Keratinocyte (primary cell): Measurements from ENCODE around the gene GTF2IRD1. TPM values are rescaled to one million over a fixed set of nuclear protein-coding genes. Genes with fewer than 3 reads are reported as not detected.
"Not testable (repeated sequence)": the region's sequence is repeated elsewhere in the genome, so short reads cannot be mapped to it uniquely, and the experiment has no call there.

Experiments
- DNase-seq: peaks from one replicate; pipeline ENCODE4 v3.0.0-alpha.2; 2011; ENCODE audit warnings: low read depth, missing footprints, low spot score
- FAIRE-seq: peaks from 2 replicates; lab custom pipeline; 2011; peaks lifted over from hg19 to GRCh38; lab: Jason Lieb, UNC
- H2AFZ ChIP-seq: 2 replicates; pipeline ENCODE4 v1.6.0; 2012; ENCODE audit warnings: low read length, control low read depth, inconsistent platforms; ENCODE audit not compliant: control insufficient read depth
- H3K27ac ChIP-seq: 2 replicates; pipeline ENCODE4 v1.5.1; 2011; ENCODE audit warnings: low read length; ENCODE audit not compliant: control insufficient read depth, insufficient read depth
- H3K27me3 ChIP-seq: 3 replicates; pipeline ENCODE4 v1.6.0; 2011; ENCODE audit warnings: low read length; ENCODE audit not compliant: control insufficient read depth, insufficient read depth; ENCODE audit errors: extremely low read depth
- H3K36me3 ChIP-seq, 2 experiments: 2 replicates in 1 of 2; 3 replicates in 1 of 2; pipeline ENCODE4 v1.5.1; 2011; ENCODE audit warnings: low read length in 2 of 2, mild to moderate bottlenecking in 1 of 2; ENCODE audit not compliant: control insufficient read depth in 2 of 2, insufficient read depth in 2 of 2; ENCODE audit errors: extremely low read depth in 1 of 2
- H3K4me1 ChIP-seq: 3 replicates; pipeline ENCODE4 v1.5.1; 2011; ENCODE audit warnings: low read length; ENCODE audit not compliant: control insufficient read depth, insufficient read depth; ENCODE audit errors: extremely low read depth
- H3K4me2 ChIP-seq: 3 replicates; pipeline ENCODE4 v1.6.0; 2011; ENCODE audit warnings: low read depth, low read length; ENCODE audit not compliant: control insufficient read depth, insufficient read depth; ENCODE audit errors: extremely low read depth
- H3K4me3 ChIP-seq, 3 experiments: fragments of 200-600 bp in 1 of 3; sonication (generic) in 1 of 3; 2 replicates in 2 of 3; 3 replicates in 1 of 3; pipeline ENCODE4 v1.5.1; 2011 to 2016; ENCODE audit warnings: low read length in 3 of 3, mild to moderate bottlenecking in 3 of 3, control low read depth in 2 of 3, inconsistent platforms in 1 of 3, low read depth in 1 of 3, mixed read lengths in 1 of 3, mixed run types in 1 of 3, moderate library complexity in 1 of 3; ENCODE audit not compliant: control insufficient read depth in 2 of 3, insufficient read depth in 2 of 3; ENCODE audit errors: extremely low read depth in 1 of 3
- H3K79me2 ChIP-seq: 2 replicates; pipeline ENCODE4 v1.6.0; 2012; ENCODE audit warnings: low read length; ENCODE audit not compliant: control insufficient read depth, insufficient read depth
- H3K9ac ChIP-seq: 3 replicates; pipeline ENCODE4 v1.6.0; 2011; ENCODE audit warnings: low read length; ENCODE audit not compliant: control insufficient read depth, insufficient read depth; ENCODE audit errors: extremely low read depth
- H3K9me1 ChIP-seq: 3 replicates; pipeline ENCODE4 v1.6.0; 2011; ENCODE audit warnings: low read length; ENCODE audit not compliant: control insufficient read depth, insufficient read depth; ENCODE audit errors: extremely low read depth
- H3K9me3 ChIP-seq: 2 replicates; pipeline ENCODE4 v1.5.1; 2012; ENCODE audit warnings: low read depth, low read length; ENCODE audit not compliant: control insufficient read depth
- H4K20me1 ChIP-seq: 3 replicates; pipeline ENCODE4 v1.6.0; 2011; ENCODE audit warnings: low read length; ENCODE audit not compliant: control insufficient read depth, insufficient read depth; ENCODE audit errors: extremely low read depth
- EZH2 ChIP-seq: IDR thresholded peaks from one replicate; pipeline ENCODE4 v1.6.1; 2012; ENCODE audit warnings: inconsistent platforms, mild to moderate bottlenecking, low read length, moderate library complexity
- dilution Hi-C: fragments of 300-500 bp; cut with MboI; formaldehyde crosslinking; loops from one replicate; pipeline ENCODE4 v1.7.0; 2020; ENCODE audit warnings: low sequenced_read_pairs; ENCODE audit not compliant: extremely low pct_ligation_motif_present
- polyA plus RNA-seq, 5 experiments: library from polyadenylated mRNA; depleted of rRNA in 3 of 5; stranded (reverse) in 3 of 5; stranded (forward) in 1 of 5; unstranded in 1 of 5; fragments of >200 nt; gene quantifications; 1 replicate in 1 of 5; 2 replicates in 3 of 5; 3 replicates in 1 of 5; pipeline versions ENCODE4 v1.2.1 to v1.2.3, GENCODE V29; 2011 to 2012; ENCODE audit warnings: missing spikeins in 2 of 5, low read depth in 1 of 5, low replicate concordance in 1 of 5
- TF ChIP-seq, protein P1 (sequence below), 3 experiments: IDR thresholded peaks in 1 of 3; conservative IDR thresholded peaks in 1 of 3; optimal IDR thresholded peaks in 1 of 3; 2 replicates in 2 of 3; 3 replicates in 1 of 3; pipeline versions ENCODE3 to v1.5.1; 2011; ENCODE audit warnings: low read length in 3 of 3, mild to moderate bottlenecking in 3 of 3, moderate library complexity in 2 of 3, control low read depth in 1 of 3, inconsistent platforms in 1 of 3; ENCODE audit not compliant: insufficient read depth in 2 of 3; ENCODE audit errors: extremely low read depth in 1 of 3

The GTF2IRD1 gene
- polyA plus RNA-seq, 1 donor (not counting 4 experiments of a cell fraction or from before 2014, with no cell fraction given), result 19.4 TPM

DNA sequence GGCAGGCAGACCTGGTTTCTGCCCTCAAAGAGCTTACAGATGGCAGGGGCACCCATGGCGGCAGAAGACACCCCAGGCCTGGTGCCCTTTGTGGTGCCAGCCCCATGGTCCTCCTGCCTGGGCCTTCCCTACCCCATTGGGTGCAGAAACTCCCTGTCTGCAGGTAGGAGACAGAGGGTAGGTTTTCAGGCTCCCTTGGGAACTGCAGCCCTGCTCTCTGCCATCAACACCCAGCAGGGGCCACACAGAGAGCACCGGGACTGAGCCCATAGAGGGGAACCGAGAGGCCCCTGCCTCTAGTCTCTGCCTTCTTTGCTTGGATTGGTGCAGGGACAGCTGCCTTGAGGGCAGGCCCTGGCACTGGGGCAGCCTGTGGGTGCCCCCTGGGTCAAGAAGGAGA is 52.6 kb downstream of the GTF2IRD1 start:
- Histone ChIP-seq H3K36me3 (peaks cover 5 to 11% of the 10 kb centered on the region in 2 experiments), H3K9me3 (no peaks in the 10 kb centered on the region), H2AFZ (no peak overlapping the region), H3K9me1 (peaks cover 2% of the 10 kb centered on the region), H3K9ac (no peak overlapping the region), H3K4me1 (no peaks in the 10 kb centered on the region), H3K79me2 (peaks cover 8% of the 10 kb centered on the region), H3K27ac (no peak overlapping the region), H4K20me1 (peaks cover 3% of the 10 kb centered on the region), H3K4me3 (no peak overlapping the region), H3K27me3 (no peaks in the 10 kb centered on the region), H3K4me2 (no peak overlapping the region)
- dilution Hi-C loops, result no loop called here
- DNase-seq, result no peak
- FAIRE-seq, result no peak
- TF ChIP-seq, protein P1, sequence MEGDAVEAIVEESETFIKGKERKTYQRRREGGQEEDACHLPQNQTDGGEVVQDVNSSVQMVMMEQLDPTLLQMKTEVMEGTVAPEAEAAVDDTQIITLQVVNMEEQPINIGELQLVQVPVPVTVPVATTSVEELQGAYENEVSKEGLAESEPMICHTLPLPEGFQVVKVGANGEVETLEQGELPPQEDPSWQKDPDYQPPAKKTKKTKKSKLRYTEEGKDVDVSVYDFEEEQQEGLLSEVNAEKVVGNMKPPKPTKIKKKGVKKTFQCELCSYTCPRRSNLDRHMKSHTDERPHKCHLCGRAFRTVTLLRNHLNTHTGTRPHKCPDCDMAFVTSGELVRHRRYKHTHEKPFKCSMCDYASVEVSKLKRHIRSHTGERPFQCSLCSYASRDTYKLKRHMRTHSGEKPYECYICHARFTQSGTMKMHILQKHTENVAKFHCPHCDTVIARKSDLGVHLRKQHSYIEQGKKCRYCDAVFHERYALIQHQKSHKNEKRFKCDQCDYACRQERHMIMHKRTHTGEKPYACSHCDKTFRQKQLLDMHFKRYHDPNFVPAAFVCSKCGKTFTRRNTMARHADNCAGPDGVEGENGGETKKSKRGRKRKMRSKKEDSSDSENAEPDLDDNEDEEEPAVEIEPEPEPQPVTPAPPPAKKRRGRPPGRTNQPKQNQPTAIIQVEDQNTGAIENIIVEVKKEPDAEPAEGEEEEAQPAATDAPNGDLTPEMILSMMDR (optimal IDR thresholded peaks at IDR 0.05 in 1 of 3, IDR thresholded peaks at IDR 0.05 in 1 of 3, conservative IDR thresholded peaks at IDR 0.05 in 1 of 3; ENCODE audit: extremely low read depth in 1 of 3, insufficient read depth in 2 of 3, low read length in 3 of 3), result no peak
- TF ChIP-seq EZH2, result no peak

DNA sequence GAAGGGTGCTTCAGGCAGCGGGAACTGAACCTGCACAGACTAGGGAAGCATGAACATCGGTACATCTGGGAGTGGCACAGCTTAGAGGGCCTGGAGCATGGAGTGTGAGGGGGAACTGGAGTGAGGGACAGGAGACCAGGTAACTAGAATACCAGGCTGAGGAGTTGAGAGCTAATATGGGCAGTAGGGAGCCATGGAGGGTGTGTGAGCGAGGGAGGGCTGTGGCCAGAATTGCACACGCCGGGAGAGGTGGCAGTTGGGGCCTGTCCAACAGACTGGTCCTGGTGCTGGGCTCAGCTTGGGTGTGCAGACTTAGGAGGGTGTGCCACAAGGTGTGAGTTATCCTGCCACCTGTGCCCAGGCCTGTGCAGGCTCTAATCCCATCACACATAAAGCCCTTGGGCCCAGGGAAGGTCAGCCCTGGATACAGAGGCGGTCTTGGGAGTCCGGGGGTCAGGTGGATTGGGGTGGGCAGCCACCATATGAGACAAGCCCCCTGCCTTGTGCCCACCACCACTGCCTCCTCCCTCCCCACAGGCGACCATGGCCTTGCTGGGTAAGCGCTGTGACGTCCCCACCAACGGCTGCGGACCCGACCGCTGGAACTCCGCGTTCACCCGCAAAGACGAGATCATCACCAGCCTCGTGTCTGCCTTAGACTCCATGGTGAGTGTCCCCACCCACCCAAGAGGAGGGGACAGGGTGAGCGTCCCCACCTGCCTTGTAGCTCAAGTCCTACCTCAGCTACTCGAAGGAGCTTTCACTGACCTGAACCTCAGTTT is 54.0 kb downstream of the GTF2IRD1 start:
- Histone ChIP-seq H3K9ac (no peak overlapping the region), H3K4me2 (no peak overlapping the region), H3K4me3 (no peak overlapping the region), H3K4me1 (no peaks in the 10 kb centered on the region), H4K20me1 (no peaks in the 10 kb centered on the region), H3K27ac (no peak overlapping the region), H3K27me3 (no peaks in the 10 kb centered on the region), H3K79me2 (peaks cover 8% of the 10 kb centered on the region), H3K9me3 (no peaks in the 10 kb centered on the region), H2AFZ (no peak overlapping the region), H3K9me1 (no peaks in the 10 kb centered on the region), H3K36me3 (peaks cover 5 to 19% of the 10 kb centered on the region in 2 experiments)
- DNase-seq (no peak), FAIRE-seq (no peak)
- dilution Hi-C loops, result no loop called here
- TF ChIP-seq EZH2, result no peak
- TF ChIP-seq, protein P1 (optimal IDR thresholded peaks at IDR 0.05 in 1 of 3, IDR thresholded peaks at IDR 0.05 in 1 of 3, conservative IDR thresholded peaks at IDR 0.05 in 1 of 3; ENCODE audit: extremely low read depth in 1 of 3, insufficient read depth in 2 of 3, low read length in 3 of 3), result no peak

DNA sequence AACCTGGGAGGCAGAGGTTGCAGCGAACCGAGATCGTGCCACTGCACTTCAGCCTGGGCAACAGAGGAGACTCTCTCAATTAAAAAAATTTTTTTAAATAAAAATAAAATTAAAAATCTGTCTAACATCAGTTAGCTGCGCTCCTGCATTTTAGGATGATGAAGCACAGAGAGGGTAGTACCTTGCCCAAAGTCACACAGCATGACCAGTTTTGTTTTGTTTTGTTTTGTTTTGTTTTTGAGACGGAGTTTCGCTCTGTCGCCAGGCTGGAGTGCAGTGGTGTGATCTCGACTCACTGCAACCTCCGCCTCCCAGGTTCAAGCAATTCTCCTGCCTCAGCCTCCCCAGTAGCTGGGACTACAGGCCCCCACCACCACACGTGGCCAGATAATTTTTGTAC is 55.7 kb downstream of the GTF2IRD1 start:
- H3K4me2 ChIP-seq, FAIRE-seq, H2AFZ ChIP-seq, H3K27me3 ChIP-seq, H3K9me3 ChIP-seq, H3K4me3 ChIP-seq, H3K4me1 ChIP-seq, DNase-seq, H4K20me1 ChIP-seq, H3K9me1 ChIP-seq, H3K9ac ChIP-seq, H3K79me2 ChIP-seq, H3K27ac ChIP-seq, dilution Hi-C loops: not testable (repeated sequence)
- peaks cover 3 to 19% of the 10 kb centered on the region in 2 experiments for H3K36me3 ChIP-seq
